Measurements from ENCODE around the gene ME3. TPM values are rescaled to one million over a fixed set of nuclear protein-coding genes. Genes with fewer than 3 reads are reported as not detected.
"Not testable (repeated sequence)": the region's sequence is repeated elsewhere in the genome, so short reads cannot be mapped to it uniquely, and the experiment has no call there.

ME3 gene
- total RNA-seq, 1 donor from 2014 or later: 1.3 TPM

DNA sequence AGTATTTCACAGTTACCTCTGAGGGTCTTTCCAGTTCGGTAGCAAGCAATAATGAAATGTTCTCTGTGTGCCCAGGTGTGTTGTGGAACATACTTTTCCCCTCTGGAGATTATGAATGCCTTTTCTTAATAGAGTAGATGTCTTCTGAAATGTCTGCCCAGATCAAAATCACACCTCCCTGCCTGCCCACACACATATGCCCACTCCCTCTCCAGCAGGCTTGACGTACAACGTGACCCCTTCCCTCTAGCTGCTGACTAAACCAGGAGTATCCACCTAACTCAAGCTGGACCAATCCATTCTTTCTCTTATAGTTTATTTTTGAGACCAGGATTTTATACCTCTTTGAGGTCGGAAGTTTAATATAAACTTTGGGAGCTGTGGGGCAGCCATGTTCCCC lies 48.7 kb downstream of the ME3 start:
- CTCF ChIA-PET: no interaction called here
- Mint-ChIP-seq H3K27ac (no peak overlapping the region), H3K27me3 (peaks cover 6% of the 10 kb centered on the region), H3K36me3 (ENCODE audit: low read depth) (no peaks in the 10 kb centered on the region), H3K4me3 (no peak overlapping the region), H3K4me1 (no peaks in the 10 kb centered on the region), H3K9me3 (no peaks in the 10 kb centered on the region)
- intact Hi-C loops (cut with micrococcal nuclease): no loop called here
- ATAC-seq (ENCODE audit: low read depth): no peak
- TF ChIP-seq, protein P1, sequence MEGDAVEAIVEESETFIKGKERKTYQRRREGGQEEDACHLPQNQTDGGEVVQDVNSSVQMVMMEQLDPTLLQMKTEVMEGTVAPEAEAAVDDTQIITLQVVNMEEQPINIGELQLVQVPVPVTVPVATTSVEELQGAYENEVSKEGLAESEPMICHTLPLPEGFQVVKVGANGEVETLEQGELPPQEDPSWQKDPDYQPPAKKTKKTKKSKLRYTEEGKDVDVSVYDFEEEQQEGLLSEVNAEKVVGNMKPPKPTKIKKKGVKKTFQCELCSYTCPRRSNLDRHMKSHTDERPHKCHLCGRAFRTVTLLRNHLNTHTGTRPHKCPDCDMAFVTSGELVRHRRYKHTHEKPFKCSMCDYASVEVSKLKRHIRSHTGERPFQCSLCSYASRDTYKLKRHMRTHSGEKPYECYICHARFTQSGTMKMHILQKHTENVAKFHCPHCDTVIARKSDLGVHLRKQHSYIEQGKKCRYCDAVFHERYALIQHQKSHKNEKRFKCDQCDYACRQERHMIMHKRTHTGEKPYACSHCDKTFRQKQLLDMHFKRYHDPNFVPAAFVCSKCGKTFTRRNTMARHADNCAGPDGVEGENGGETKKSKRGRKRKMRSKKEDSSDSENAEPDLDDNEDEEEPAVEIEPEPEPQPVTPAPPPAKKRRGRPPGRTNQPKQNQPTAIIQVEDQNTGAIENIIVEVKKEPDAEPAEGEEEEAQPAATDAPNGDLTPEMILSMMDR (IDR thresholded peaks at IDR 0.05): no peak
- no peak for DNase-seq
- POLR2A ChIA-PET: no interaction called here

DNA sequence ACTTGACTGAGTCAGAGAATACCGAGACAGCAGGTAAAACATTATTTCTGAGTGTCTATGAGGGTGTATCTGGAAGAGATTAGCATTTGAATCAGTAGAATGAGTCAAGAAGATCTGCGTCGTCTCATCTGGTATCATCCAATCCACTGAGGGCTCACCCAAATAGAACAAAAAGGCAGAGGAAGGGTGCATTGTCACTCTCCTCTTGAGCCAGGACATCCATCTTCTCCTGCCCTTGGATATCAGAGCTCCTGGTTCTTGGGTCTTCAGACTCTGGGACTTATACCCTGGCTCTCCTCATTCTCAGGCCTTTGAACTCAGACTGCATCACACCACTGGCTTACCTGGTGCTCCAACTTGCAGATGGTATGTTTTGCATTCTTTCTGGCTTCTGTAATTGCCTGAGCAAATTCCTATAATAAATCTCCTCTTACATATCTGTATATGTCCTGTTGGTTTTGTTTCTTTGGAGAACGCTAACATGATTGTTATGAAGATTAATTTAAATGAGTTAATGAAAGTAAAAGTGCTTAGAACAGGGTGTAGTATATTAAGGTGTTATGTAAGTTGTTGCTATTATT lies 49.3 kb downstream of the ME3 start:
- TF ChIP-seq, protein P1 (IDR thresholded peaks at IDR 0.05): no peak
- DNase-seq: no peak
- ChIA-PET CTCF (no interaction called here), POLR2A (no interaction called here)
- Mint-ChIP-seq H3K36me3 (ENCODE audit: low read depth) (no peaks in the 10 kb centered on the region), H3K9me3 (no peaks in the 10 kb centered on the region), H3K4me1 (no peaks in the 10 kb centered on the region), H3K27ac (no peak overlapping the region), H3K27me3 (peaks cover 6% of the 10 kb centered on the region), H3K4me3 (no peak overlapping the region)
- ATAC-seq (ENCODE audit: low read depth): no peak
- intact Hi-C loops (cut with micrococcal nuclease): no loop called here

DNA sequence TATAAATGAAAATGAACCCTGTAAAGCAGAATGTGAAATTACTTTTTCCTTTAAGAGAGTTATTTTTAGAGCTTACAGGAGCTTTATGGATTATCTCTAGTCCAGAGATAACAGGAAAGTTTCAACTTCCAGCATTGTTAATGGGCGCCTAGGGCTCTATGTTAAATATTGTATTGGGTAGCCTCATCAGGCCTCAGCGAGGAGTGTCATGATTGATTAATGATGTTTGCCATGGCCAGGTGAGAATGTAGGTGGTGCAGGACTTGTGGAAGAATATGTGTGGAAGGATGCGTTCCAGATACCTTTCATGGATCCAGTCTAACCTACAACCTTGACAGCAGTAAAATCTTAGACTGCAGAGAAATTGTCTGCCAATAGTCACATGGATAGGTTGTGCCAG lies 50.6 kb downstream of the ME3 start:
- Mint-ChIP-seq H3K27ac (no peak overlapping the region), H3K9me3 (no peaks in the 10 kb centered on the region), H3K4me3 (no peak overlapping the region), H3K27me3 (peaks cover 6% of the 10 kb centered on the region), H3K36me3 (ENCODE audit: low read depth) (no peaks in the 10 kb centered on the region), H3K4me1 (no peaks in the 10 kb centered on the region)
- DNase-seq (no peak), ATAC-seq (ENCODE audit: low read depth) (no peak)
- intact Hi-C loops (cut with micrococcal nuclease): no loop called here
- ChIA-PET POLR2A (no interaction called here), CTCF (no interaction called here)
- TF ChIP-seq, protein P1 (IDR thresholded peaks at IDR 0.05): no peak

DNA sequence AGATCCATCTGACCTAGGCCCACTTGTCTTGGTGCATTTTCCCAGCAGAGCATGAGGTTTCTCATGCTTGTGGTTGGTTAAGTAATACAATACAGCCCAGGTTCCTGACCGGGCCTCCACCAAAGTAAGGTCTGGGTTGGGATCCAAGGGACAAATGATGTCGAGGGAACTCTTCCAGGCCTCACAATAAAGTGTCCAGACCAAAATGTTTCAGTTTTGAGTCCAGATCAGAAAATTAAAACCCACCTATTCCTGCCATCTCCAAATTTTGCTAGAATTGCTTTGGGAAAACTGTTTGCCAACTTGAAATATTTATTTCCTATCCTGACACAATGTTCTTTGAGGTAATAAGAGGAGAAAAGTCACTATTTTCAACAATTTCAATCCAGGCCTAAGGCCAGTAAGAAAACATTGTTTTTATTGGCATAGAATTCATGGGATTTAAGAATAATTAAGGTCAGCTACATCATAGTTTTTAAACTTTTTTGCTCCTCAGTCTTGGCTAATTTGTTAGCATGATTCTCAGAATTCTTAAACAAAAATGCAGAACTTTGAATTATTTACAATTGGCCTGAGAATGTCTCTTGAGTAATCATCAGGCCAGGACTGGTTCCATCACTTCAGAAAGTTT lies 51.4 kb downstream of the ME3 start:
- Mint-ChIP-seq H3K27ac (no peak overlapping the region), H3K27me3 (peaks cover 4% of the 10 kb centered on the region), H3K36me3 (ENCODE audit: low read depth) (no peaks in the 10 kb centered on the region), H3K9me3 (peaks cover 3% of the 10 kb centered on the region), H3K4me1 (no peaks in the 10 kb centered on the region), H3K4me3 (no peak overlapping the region)
- intact Hi-C loops (cut with micrococcal nuclease): no loop called here
- POLR2A ChIA-PET: no interaction called here
- TF ChIP-seq, protein P1 (IDR thresholded peaks at IDR 0.05): no peak
- no peak for DNase-seq
- CTCF ChIA-PET: no interaction called here
- no peak for ATAC-seq (ENCODE audit: low read depth)

DNA sequence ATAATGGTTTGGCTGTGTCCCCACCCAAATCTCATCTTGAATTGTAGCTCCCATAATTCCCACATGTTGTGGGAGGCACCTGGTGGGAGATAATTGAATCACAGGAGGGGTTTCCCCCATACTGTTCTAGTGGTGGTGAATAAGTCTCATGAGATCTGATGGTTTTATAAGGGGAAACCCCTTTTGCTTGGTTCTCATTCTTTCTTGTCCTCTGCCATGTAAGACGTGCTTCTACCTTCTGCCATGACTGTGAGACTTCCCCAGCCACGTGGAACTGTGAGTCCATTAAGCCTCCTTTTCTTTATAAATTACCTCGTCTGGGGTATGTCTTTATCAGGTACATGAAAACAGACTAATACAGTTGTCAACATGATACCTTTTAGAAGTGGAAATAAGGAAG lies 53.0 kb downstream of the ME3 start:
- H3K4me3 Mint-ChIP-seq; H3K4me1 Mint-ChIP-seq; intact Hi-C loops (cut with micrococcal nuclease); H3K27me3 Mint-ChIP-seq; H3K27ac Mint-ChIP-seq; ATAC-seq (ENCODE audit: low read depth); DNase-seq; H3K36me3 Mint-ChIP-seq (ENCODE audit: low read depth); POLR2A ChIA-PET; H3K9me3 Mint-ChIP-seq: not testable (repeated sequence)
- CTCF ChIA-PET: interaction anchor here (1.6 kb wide), 1 partner anchor 11 kb away, joined by 3 read pairs; no protein-coding TSS in a partner anchor

All from activated B cell treated with CpG ODN at 0.5 μM for 24 hours (primary cell).